ENCODE data around the gene LRRC73.
"Not testable (repeated sequence)": the region's sequence is repeated elsewhere in the genome, so short reads cannot be mapped to it uniquely, and the experiment has no call there.

LRRC73 gene

DNA sequence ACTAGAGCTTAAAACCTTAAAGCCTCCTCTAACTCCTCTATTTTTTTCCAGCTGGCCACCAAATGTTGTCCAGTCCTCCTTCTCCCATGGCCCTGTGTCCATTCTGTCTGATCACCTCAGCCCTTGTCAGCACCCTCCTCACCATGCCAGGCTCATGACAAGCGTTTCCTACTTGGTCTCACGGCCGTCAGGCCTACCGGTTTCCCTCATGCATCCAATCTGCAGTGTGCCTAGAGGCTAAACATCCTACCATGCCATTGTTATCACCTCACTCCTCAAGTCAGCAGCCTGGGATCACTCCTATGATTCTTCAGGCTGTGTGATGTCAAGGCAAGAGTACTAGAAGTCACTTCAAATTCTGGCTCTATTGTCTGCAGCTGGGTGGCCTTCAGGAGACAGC, 42.4 kb downstream of the LRRC73 start:
- no peak for DNase-seq (ENCODE audit: low spot score)
- in situ Hi-C loops (cut with MboI; ENCODE audit: low sequenced_read_pairs, unreplicated experiment) = no loop called here
- TF ChIP-seq CTCF (IDR thresholded peaks at IDR 0.05; ENCODE audit: borderline replicate concordance, control extremely low read depth, extremely low read depth, insufficient read depth, missing control alignments) = no peak

DNA sequence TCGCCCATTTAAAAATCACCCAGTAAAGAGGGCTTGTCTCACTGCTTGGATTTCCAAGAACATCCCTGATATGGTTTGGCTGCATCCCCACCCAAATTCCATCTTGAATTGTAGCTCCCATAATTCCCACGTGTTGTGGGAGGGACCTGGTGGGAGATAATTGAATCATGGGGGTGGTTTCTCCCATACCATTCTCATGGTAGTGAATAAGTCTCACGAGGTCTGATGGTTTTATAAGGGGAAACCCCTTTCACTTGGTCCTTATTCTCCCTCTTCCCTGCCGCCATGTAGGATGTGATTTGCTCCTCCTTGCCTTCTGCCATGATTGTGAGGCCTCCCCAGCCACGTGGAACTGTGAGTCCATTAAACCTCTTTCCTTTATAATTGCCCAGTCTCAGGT, 42.9 kb downstream of the LRRC73 start:
- in situ Hi-C loops (cut with MboI; ENCODE audit: low sequenced_read_pairs, unreplicated experiment); DNase-seq (ENCODE audit: low spot score): not testable (repeated sequence)

GRCh38 chr6:43465948-43466347, 44.2 kb downstream of the LRRC73 start:
- no peak for TF ChIP-seq CTCF (IDR thresholded peaks at IDR 0.05; ENCODE audit: borderline replicate concordance, control extremely low read depth, extremely low read depth, insufficient read depth, missing control alignments)
- DNase-seq (ENCODE audit: low spot score) = no peak
- in situ Hi-C loops (cut with MboI; ENCODE audit: low sequenced_read_pairs, unreplicated experiment) = no loop called here

GRCh38 chr6:43464337-43464736, 45.8 kb downstream of the LRRC73 start:
- TF ChIP-seq CTCF (IDR thresholded peaks at IDR 0.05; ENCODE audit: borderline replicate concordance, control extremely low read depth, extremely low read depth, insufficient read depth, missing control alignments) = no peak
- in situ Hi-C loops (cut with MboI; ENCODE audit: low sequenced_read_pairs, unreplicated experiment) = no loop called here
- DNase-seq (ENCODE audit: low spot score) = no peak

DNA sequence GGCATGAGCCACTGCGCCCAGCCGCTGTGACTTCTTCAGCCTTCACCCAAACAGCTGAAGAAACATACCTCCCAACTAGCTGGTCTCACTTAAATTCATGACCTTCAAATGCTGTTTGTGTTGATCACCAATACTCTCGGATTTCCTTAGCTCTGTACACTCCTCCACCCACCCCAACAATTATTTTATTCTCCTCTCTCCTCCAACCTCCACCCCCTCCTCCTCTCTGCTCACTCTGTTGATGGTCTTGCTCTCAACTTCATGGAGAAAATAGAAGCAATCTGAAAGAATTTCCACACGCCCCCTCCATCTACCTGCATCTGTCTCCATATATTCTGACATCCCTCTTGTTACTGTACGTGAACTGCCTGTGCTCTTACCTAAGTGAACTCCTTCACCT, 48.2 kb downstream of the LRRC73 start:
- no peak for TF ChIP-seq CTCF (IDR thresholded peaks at IDR 0.05; ENCODE audit: borderline replicate concordance, control extremely low read depth, extremely low read depth, insufficient read depth, missing control alignments)
- in situ Hi-C loops (cut with MboI; ENCODE audit: low sequenced_read_pairs, unreplicated experiment) = no loop called here
- DNase-seq (ENCODE audit: low spot score) = no peak

DNA sequence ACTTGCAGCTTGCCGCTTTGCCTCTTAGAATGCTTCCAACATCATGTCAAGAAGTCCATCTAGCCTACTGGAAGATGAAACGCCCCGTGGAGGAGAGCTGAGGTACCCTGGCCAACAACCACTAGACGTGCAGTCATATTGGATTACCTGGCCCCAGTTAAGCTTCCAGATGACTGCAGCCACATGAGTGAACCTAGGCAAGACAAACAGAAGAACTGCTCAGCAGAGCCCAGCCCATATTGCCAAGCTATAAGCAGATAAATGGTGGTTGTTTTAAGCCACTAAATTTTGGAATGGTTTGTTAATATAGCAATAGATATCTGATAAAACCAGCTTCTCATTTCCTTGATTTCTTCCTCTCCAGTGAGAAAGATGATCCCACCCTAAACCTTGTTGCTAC, 50.1 kb downstream of the LRRC73 start:
- DNase-seq (ENCODE audit: low spot score) = no peak
- TF ChIP-seq CTCF (IDR thresholded peaks at IDR 0.05; ENCODE audit: borderline replicate concordance, control extremely low read depth, extremely low read depth, insufficient read depth, missing control alignments) = no peak
- in situ Hi-C loops (cut with MboI; ENCODE audit: low sequenced_read_pairs, unreplicated experiment) = no loop called here

DNA sequence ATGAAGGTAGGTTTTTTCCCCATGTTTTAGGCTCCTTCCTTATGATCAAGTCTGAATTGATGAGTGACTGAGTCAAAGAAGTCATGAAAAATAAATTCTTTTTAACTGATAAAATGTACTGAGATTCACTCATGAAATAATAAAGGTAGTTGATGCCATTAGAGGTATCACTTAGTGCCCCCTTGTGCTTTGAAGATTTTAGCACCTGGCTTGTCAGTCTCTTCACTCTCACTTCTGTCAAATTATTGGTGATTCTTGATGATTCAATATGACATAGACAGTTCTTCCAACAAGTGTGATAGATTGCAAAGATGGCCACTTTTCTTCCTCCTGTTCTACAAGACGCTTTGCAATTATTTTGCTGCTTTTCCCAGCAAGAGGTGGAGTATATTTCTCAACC, 50.6 kb downstream of the LRRC73 start:
- in situ Hi-C loops (cut with MboI; ENCODE audit: low sequenced_read_pairs, unreplicated experiment) = no loop called here
- no peak for TF ChIP-seq CTCF (IDR thresholded peaks at IDR 0.05; ENCODE audit: borderline replicate concordance, control extremely low read depth, extremely low read depth, insufficient read depth, missing control alignments)
- DNase-seq (ENCODE audit: low spot score) = no peak

DNA sequence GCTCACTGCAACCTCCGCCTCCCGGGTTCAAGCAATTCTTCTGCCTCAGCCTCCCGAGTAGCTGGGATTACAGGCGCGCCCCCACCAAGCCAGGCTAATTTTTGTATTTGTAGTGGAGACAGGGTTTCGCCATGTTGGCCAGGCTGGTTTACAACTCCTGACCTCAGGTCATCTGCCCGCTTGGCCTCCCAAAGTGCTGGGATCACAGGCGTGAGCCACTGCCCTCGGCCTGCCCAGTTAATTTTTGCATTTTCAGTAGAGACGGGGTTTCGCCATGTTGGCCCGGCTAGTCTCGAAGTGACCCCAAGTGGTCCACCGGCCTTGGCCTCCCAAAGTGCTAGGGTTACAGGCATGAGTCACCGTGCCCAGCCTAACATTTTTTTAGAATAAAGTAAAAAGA, 52.0 kb downstream of the LRRC73 start:
- in situ Hi-C loops (cut with MboI; ENCODE audit: low sequenced_read_pairs, unreplicated experiment); DNase-seq (ENCODE audit: low spot score): not testable (repeated sequence)

All from GM13976 (cell line).